OCI-LY1 (cell line): ENCODE results near the gene NOL3.
A peak's percentile ranks its signal among the peaks of the same experiment; 100 is the strongest.

ENCODE experiments used
- CTCF ChIP-seq: fragments of 200-600 bp; sonication (generic), shearing (Covaris generic); IDR thresholded peaks from 2 replicates; pipeline ENCODE4 v1.5.1; 2017; ENCODE audit warnings: mild to moderate bottlenecking, antibody characterized with exemption, low read length, moderate library complexity, mixed read lengths
- EZH2 ChIP-seq: fragments of 200-600 bp; sonication (generic), shearing (Covaris generic); IDR thresholded peaks from 2 replicates; pipeline ENCODE4 v1.8.0; 2017; ENCODE audit warnings: borderline replicate concordance, mixed run types, mild to moderate bottlenecking, antibody characterized with exemption, low read length, moderate library complexity, mixed read lengths

GRCh38 chr16:67146523-67147357, 23.6 kb upstream of the NOL3 start:
- TF ChIP-seq CTCF = peak; percentile 5; the same call in 1 of the 2 replicates
- TF ChIP-seq EZH2 = no peak
